GM18951 (cell line): ENCODE measurements around the gene GOT1.

Experiments used
- POLR2A ChIP-seq: IDR thresholded peaks from 4 replicates; pipeline ENCODE4 v1.6.1; 2011; ENCODE audit warnings: mild to moderate bottlenecking; ENCODE audit not compliant: insufficient read length, insufficient read depth; ENCODE audit errors: extremely low read depth
- in situ Hi-C: fragments of 300-500 bp; cut with MboI; formaldehyde crosslinking; loops from one replicate; pipeline ENCODE4 v1.12.0; 2022; ENCODE audit warnings: low sequenced_read_pairs, mixed read lengths, inconsistent platforms; ENCODE audit not compliant: unreplicated experiment

The GOT1 gene

DNA sequence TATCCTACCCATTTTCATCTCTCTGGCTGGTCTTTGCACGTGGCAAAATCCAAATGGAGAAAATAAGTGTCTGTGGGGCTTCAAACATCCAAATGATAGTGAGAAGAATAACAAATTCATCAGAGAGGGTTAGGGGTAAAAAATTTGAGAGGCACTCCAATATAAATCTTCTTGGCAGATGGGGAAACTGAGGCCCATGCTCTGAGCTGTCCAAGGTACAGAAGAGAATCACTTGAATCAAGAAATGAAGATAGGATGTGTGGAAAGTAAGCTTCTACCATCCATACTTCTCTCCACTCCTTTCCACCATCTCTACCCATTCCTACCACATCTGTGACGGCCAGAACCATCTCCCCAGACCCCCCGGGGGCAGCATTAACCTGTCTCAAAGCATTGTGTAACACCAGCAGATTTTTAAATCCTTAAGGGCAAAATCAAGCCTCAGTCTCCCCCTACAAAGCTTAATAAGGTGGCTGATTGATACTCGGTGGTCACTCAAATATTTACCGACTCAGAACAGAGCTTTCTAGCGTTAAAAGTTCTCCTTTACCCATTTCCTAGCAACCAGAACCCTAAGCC, 818 bp downstream of the GOT1 start:
- in situ Hi-C loops = no loop called here
- no peak for TF ChIP-seq POLR2A

DNA sequence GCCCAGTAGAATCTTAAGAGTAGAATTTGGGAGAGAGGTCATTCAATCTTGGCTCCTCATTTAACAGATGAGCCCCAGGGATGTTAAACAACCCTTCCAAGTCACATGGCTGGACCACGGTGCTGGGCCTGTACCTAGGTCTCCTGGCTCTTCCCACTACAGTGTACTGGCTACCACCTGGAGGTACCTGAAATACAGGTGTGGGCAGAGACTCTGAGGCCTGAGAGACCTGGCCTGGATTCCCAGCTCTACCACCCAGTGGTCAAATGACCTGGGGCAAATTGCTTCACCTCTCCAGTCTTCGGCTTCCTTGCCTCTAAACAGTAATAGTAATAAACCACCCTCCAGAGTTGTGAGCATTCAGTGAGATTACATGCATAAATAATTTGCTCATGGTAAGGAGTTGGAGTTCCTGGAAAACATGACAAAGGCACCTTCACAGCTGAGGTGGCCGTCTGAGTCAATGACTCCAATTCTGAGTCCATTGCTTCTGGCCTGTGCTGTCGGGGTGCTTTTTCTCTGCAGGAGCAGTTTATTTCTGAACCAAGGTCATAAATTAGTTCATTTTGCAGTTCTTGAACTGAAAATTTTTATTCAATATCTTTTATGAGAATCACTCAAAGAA, 2.7 kb downstream of the GOT1 start:
- in situ Hi-C loops = no loop called here
- TF ChIP-seq POLR2A = no peak

GRCh38 chr10:99426689-99427088, 3.7 kb downstream of the GOT1 start:
- TF ChIP-seq POLR2A = no peak
- in situ Hi-C loops = no loop called here

DNA sequence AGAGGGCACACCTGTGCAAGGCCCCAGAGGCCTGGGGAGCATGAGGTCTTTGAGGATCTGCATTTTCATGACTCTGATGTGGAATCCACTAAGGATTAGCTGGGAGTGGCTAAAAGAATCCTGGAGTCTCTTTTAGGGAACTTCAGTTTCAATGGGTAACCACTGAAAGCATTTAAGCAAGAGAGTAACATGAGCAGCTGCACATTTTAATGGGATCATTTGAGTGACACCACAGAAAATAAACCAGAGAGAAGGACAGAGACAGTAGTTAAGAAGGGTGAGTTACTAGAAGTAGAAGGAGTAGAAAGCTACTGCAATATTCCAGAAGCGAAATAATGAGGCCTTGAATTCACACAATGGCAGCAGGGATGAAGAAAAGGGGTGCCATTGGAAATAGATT, 5.2 kb downstream of the GOT1 start:
- in situ Hi-C loops = no loop called here
- TF ChIP-seq POLR2A = no peak

DNA sequence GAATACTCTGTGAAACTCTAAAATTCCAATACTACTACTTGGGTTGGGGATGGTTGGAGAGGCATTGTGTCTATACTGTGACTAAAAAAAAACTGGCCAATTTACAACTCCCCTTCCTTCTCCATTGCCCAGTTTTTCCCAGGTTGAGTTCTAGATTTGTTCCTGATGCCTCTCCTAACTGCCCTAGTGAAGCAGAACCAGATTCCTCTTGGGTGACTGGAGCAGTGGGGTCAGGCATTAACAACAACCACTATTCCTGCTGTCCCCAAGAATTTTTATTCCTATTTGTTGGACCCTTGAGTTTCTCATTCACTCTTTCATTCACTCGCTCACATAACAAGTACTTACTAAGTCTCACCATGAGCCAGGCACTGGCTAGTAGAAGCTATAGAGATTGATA, 5.8 kb downstream of the GOT1 start:
- in situ Hi-C loops = no loop called here

DNA sequence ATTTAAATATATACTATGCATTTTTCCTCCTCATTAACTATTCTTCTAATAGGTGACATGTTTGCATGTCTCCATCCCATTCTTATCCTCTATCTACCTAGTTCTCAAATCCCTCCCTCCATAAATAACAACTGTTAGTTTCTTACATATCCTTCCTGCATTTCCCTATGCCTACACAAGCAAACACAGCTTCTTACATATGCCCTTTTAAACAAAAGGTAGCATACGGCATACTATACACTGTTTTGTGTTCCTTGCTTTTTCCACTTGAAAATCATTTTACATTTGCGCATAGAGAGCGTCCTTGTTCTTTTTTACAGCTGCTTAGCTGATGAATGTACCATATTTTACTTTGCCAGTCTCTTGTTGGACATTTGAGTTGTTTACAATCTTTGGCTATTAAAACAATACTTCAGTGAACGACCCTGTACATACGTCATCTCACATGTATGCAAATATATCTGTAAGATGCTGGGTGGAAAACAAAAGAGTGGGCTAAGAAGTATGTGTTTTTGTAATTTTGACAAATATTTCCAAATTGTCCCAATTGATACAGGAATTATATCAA, 7.8 kb downstream of the GOT1 start:
- in situ Hi-C loops = no loop called here
- TF ChIP-seq POLR2A = no peak

More for the DNA sequence above, 5.8 kb downstream of the GOT1 start:
- TF ChIP-seq POLR2A = no peak

GRCh38 chr10:99421233-99421739, 9.1 kb downstream of the GOT1 start:
- TF ChIP-seq POLR2A = no peak
- in situ Hi-C loops = no loop called here

GRCh38 chr10:99419688-99420087, 10.7 kb downstream of the GOT1 start:
- in situ Hi-C loops = no loop called here
- TF ChIP-seq POLR2A = no peak

- no peak for TF ChIP-seq POLR2A
Observed at GRCh38 chr10:99418910-99419624, 11.4 kb downstream of the GOT1 start.

GRCh38 chr10:99412099-99412498, 18.3 kb downstream of the GOT1 start:
- no peak for TF ChIP-seq POLR2A

More at GRCh38 chr10:99418910-99419624, 11.4 kb downstream of the GOT1 start:
- in situ Hi-C loops = no loop called here

GRCh38 chr10:99411546-99411945, 18.9 kb downstream of the GOT1 start:
- in situ Hi-C loops = no loop called here
- no peak for TF ChIP-seq POLR2A

More at GRCh38 chr10:99412099-99412498, 18.3 kb downstream of the GOT1 start:
- in situ Hi-C loops = no loop called here

DNA sequence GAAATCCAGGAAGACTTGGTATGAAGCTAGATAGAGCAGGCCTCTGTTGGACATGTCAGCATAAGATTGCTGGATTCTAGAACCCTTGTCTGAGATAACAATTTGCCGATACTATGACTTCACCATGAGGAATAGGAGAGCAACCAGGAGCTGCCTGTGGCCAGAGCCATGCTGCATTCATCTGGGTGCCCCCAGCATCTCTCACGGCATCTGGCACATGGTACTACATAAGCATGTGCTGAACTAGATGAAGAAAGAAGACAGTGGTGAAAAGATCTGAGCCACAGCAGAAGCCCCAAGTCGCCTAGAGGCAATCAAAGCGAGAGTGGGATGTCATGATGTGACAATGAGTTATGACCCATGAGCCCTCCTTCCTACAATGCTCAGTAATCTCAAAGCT, 19.5 kb downstream of the GOT1 start:
- TF ChIP-seq POLR2A = no peak
- in situ Hi-C loops = no loop called here

DNA sequence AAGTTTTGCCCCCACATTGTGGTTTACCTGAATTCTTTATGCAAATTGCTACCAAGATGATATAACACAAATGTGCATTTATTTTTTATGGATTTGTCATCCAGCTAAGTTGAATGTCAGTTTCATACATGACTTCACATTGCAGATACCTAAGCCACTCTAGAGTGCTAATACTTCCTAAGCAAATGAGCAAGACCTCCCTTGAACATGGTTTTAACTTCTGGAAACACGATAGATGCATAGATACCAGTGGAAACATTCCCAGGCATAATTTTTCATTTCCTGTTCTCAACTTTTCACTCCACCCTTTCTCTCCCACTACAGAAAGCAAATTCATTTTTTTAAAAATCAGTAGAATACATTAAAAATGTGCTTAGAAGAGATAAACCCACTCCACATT, 20.3 kb downstream of the GOT1 start:
- no peak for TF ChIP-seq POLR2A
- in situ Hi-C loops = no loop called here
